Mononuclear cell (primary cell): ENCODE results near the gene RPL39L. TPM values are rescaled to one million over a fixed set of nuclear protein-coding genes. Genes with fewer than 3 reads are reported as not detected.

Experiments used
- H3K27me3 ChIP-seq: 2 replicates; pipeline ENCODE4 v1.6.0; 2011; ENCODE audit warnings: low read length, control low read depth; ENCODE audit not compliant: insufficient read depth
- H3K4me1 ChIP-seq: 2 replicates; pipeline ENCODE4 v1.5.1; 2011; ENCODE audit warnings: mild to moderate bottlenecking, low read length, control low read depth; ENCODE audit not compliant: insufficient read depth
- H3K4me3 ChIP-seq: 2 replicates; pipeline ENCODE4 v1.5.1; 2011; ENCODE audit warnings: mild to moderate bottlenecking, low read length, moderate library complexity
- H3K9me3 ChIP-seq: 2 replicates; pipeline ENCODE4 v1.5.1; 2011; ENCODE audit warnings: low read depth, mild to moderate bottlenecking, control low read depth, low read length
- total RNA-seq: library from RNA; depleted of rRNA; stranded (reverse); fragments of >200 nt; gene quantifications from one replicate; pipeline ENCODE4 v1.2.3, GENCODE V29; 2012

The RPL39L gene
- total RNA-seq, 1 donor, result 0.52 TPM

GRCh38 chr3:187125319-187126031 lies 13.8 kb downstream of the RPL39L start:
- Histone ChIP-seq H3K4me1 (peaks cover 7% of the 10 kb centered on the region), H3K27me3 (no peaks in the 10 kb centered on the region), H3K9me3 (no peaks in the 10 kb centered on the region), H3K4me3 (no peak overlapping the region)

DNA sequence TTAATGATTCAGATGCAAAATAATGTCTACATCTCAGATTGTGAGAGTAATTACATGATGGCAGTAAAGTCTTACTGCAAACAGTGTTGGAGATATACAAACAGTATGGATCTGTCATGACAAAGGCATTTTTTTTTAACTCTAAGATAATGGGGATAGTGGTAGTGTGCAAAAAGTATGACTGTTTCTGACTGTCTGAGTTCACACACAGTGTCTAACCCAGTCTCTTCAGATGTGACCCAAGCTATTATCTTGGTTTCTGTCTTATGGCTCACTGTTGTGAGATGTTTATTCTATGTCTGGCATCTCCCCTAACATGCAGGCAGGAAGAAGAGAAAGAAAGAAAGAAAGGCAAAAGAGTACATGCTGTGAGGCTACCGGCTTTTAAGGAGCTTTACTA lies 17.0 kb downstream of the RPL39L start:
- H3K27me3 ChIP-seq, result no peaks in the 10 kb centered on the region
- H3K4me3 ChIP-seq, result no peak overlapping the region
- no peaks in the 10 kb centered on the region for H3K4me1 ChIP-seq
- no peaks in the 10 kb centered on the region for H3K9me3 ChIP-seq

GRCh38 chr3:187120326-187120725 lies 19.0 kb downstream of the RPL39L start:
- Histone ChIP-seq H3K27me3 (no peaks in the 10 kb centered on the region), H3K4me1 (no peaks in the 10 kb centered on the region), H3K9me3 (no peaks in the 10 kb centered on the region), H3K4me3 (no peak overlapping the region)

DNA sequence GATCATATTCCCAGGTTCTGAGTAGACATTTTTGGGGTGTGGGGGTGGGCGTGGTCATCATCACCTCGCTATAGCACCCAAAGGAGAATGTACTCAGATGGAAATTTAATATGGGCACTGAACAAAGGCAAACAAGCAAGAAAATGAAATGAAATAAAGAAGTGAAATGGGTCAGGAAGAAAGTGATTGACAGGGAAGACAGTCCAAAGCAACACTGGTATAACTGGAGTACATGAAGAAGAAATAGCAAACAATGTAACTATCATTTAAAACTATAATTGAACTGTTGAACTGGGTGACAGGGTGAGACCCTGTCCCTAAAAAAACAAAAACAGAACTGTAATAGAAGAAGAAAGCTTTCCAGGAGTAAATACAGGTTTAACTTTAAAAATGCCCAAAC lies 24.8 kb downstream of the RPL39L start:
- no peaks in the 10 kb centered on the region for H3K27me3 ChIP-seq
- no peaks in the 10 kb centered on the region for H3K9me3 ChIP-seq
- no peaks in the 10 kb centered on the region for H3K4me1 ChIP-seq
- no peak overlapping the region for H3K4me3 ChIP-seq

GRCh38 chr3:187112934-187113793 lies 26.1 kb downstream of the RPL39L start:
- Histone ChIP-seq H3K27me3 (no peaks in the 10 kb centered on the region), H3K4me3 (no peak overlapping the region)

GRCh38 chr3:187110156-187110555 lies 29.1 kb downstream of the RPL39L start:
- H3K9me3 ChIP-seq, result no peaks in the 10 kb centered on the region
- no peaks in the 10 kb centered on the region for H3K27me3 ChIP-seq
- H3K4me3 ChIP-seq, result no peak overlapping the region
- H3K4me1 ChIP-seq, result no peaks in the 10 kb centered on the region

More at GRCh38 chr3:187112934-187113793, 26.1 kb downstream of the RPL39L start:
- Histone ChIP-seq H3K9me3 (no peaks in the 10 kb centered on the region), H3K4me1 (no peaks in the 10 kb centered on the region)

GRCh38 chr3:187107989-187108388 lies 31.3 kb downstream of the RPL39L start:
- H3K27me3 ChIP-seq, result no peaks in the 10 kb centered on the region

DNA sequence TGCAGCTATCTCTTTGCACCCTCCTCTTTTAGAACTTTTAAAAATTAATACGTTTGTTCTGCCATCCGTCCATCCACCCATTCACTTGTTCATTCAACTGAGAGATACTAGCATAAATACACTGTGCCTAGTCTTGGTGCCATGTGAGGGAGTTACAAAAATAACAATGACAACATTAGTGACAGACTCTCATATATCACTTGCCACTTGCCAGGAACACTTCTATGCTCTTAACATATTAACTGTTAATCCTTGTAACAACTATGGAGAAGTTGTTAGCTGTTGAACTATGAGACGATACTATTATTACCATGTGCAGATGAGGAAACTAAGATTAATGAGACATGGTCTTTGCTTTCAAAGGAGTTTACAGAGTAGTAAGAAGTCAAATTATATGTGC lies 33.6 kb downstream of the RPL39L start:
- no peak overlapping the region for H3K4me3 ChIP-seq
- no peaks in the 10 kb centered on the region for H3K27me3 ChIP-seq
- peaks cover 19% of the 10 kb centered on the region for H3K4me1 ChIP-seq
- H3K9me3 ChIP-seq, result no peaks in the 10 kb centered on the region

More at GRCh38 chr3:187107989-187108388, 31.3 kb downstream of the RPL39L start:
- Histone ChIP-seq H3K9me3 (no peaks in the 10 kb centered on the region), H3K4me3 (no peak overlapping the region), H3K4me1 (peaks cover 4% of the 10 kb centered on the region)

DNA sequence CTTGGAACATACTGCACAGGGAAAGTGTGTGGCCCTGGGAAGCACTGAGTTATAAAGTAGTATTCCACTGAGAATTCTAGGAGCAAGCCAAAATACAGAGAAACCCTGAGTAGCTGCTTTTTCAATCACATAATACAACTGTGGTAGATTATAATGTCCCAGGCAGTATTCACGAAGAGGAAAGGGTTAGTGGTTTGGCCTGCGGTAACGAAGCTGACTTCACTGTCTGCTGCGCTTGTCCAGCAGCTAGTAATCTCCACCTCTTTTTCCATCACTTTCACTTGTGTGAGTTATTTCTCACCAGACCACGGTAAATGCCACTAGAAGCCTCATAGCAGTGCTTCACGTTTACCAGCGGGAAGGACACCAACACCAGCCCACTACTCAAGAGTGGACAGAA lies 34.4 kb downstream of the RPL39L start:
- Histone ChIP-seq H3K9me3 (no peaks in the 10 kb centered on the region), H3K4me1 (peaks cover 19% of the 10 kb centered on the region), H3K4me3 (no peak overlapping the region), H3K27me3 (no peaks in the 10 kb centered on the region)

DNA sequence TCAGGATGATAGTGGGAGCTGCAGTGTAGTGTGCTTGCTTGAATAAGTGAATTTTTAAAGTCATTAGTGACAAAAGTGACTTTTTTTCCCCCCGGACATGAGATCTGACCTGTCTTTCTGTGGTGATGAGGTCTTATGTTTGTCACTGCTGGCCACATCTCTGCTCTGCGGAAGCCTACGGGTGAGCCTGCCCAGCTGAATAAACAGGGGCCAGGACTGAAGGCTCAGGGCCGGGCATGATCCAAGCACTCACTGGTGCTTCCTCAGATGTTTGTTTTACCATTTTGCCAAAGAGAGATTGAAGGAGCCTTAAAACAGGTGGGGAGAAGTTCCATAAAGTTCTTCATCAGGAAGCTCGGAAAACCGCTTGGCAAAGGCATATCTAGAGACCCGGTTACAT lies 35.0 kb downstream of the RPL39L start:
- H3K4me1 ChIP-seq, result peaks cover 19% of the 10 kb centered on the region
- H3K9me3 ChIP-seq, result no peaks in the 10 kb centered on the region
- H3K27me3 ChIP-seq, result no peaks in the 10 kb centered on the region
- H3K4me3 ChIP-seq, result no peak overlapping the region

DNA sequence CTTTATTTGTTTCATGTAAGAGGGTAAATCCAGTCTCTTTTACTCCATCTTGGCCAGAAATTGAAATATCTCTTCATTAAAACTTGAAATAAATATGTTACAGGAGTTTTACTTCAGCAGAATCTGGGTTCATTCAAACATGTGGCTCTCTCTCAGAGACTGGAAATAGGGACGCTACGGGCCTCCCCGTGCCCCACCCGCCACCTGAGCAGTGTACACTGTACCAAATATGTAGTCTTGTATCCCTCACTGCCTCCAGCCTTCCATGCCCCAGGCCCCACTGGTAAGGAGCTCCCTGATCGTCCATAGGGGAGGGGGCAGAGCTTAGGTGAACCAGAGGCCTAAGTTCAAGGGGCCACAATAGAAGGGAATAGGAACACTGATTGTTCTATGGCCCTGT lies 36.0 kb downstream of the RPL39L start:
- H3K4me1 ChIP-seq, result peaks cover 19% of the 10 kb centered on the region
- no peak overlapping the region for H3K4me3 ChIP-seq
- no peaks in the 10 kb centered on the region for H3K9me3 ChIP-seq
- no peaks in the 10 kb centered on the region for H3K27me3 ChIP-seq

DNA sequence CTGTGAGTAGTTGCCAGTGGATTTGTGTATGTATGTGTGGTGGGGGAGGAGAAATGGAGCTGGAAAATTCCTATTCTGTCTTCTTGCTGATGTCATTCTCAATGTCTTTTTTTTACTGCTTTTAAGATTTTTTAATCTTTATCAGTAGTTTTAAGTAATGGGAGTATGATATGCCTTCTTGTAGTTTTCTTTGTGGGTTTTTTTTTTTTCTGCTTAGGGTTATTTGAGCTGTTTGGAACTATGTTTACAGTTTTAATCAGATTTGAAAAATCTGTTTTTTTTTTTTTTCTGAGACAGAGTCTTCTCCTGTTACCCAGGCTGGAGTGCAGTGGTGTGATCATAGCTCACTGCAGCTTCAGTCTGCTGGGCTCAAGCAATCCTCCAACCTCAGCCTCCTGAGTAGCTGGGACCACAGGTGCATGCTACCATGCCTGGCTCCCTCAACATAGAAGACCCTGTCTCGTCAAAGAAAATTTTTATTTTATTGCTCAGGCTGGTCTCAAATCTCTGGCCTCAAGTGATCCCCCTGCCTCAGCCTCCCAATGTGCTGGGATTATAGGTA lies 37.1 kb downstream of the RPL39L start:
- H3K4me3 ChIP-seq, result no peak overlapping the region
- no peaks in the 10 kb centered on the region for H3K27me3 ChIP-seq
- H3K9me3 ChIP-seq, result no peaks in the 10 kb centered on the region
- H3K4me1 ChIP-seq, result peaks cover 19% of the 10 kb centered on the region

GRCh38 chr3:187101184-187102072 lies 37.9 kb downstream of the RPL39L start:
- Histone ChIP-seq H3K9me3 (no peaks in the 10 kb centered on the region), H3K27me3 (no peaks in the 10 kb centered on the region), H3K4me1 (peaks cover 19% of the 10 kb centered on the region), H3K4me3 (no peak overlapping the region)

GRCh38 chr3:187098923-187099512 lies 40.3 kb downstream of the RPL39L start:
- peaks cover 15% of the 10 kb centered on the region for H3K4me1 ChIP-seq
- H3K9me3 ChIP-seq, result no peaks in the 10 kb centered on the region
- no peaks in the 10 kb centered on the region for H3K27me3 ChIP-seq
- no peak overlapping the region for H3K4me3 ChIP-seq
